H1 (cell line): ENCODE measurements around the gene MAS1L. TPM values are rescaled to one million over a fixed set of nuclear protein-coding genes. Genes with fewer than 3 reads are reported as not detected.

ENCODE experiments used
- CTCF ChIA-PET: fragments of 300-600 bp; sonication (Branson Sonifier 250); formaldehyde crosslinking; loops from one replicate; lab custom pipeline; 2021; ENCODE audit not compliant: partially characterized antibody; lab: Charles Lee
- POLR2A ChIA-PET: fragments of 300-600 bp; sonication (Branson Sonifier 250); formaldehyde crosslinking; loops from one replicate; lab custom pipeline; 2021; ENCODE audit warnings: inconsistent platforms; ENCODE audit not compliant: partially characterized antibody; lab: Charles Lee
- DNase-seq, 2 experiments: peaks; one replicate each; pipeline versions ENCODE4 v3.0.0 to v3.0.0-alpha.2; 2010 to 2022; ENCODE audit warnings: low spot score in 2 of 2, low read depth in 1 of 2, mixed read lengths in 1 of 2
- FAIRE-seq: peaks from 2 replicates; lab custom pipeline; 2011; peaks lifted over from hg19 to GRCh38; lab: Jason Lieb, UNC
- H2AFZ ChIP-seq: 2 replicates; pipeline ENCODE4 v1.8.1; 2012; ENCODE audit warnings: low read length, inconsistent platforms
- H2AK5ac ChIP-seq: 2 replicates; pipeline ENCODE4 v1.6.1; 2013; ENCODE audit warnings: low read depth, low read length
- H2BK120ac ChIP-seq: replicated peaks from 2 replicates; pipeline ENCODE3; 2013; ENCODE audit warnings: low read depth, low read length, inconsistent platforms
- H2BK12ac ChIP-seq: 2 replicates; pipeline ENCODE4 v1.6.1; 2013; ENCODE audit warnings: low read depth, low read length
- H2BK15ac ChIP-seq: 2 replicates; pipeline ENCODE4 v1.6.1; 2013; ENCODE audit warnings: low read length
- H2BK20ac ChIP-seq: 2 replicates; pipeline ENCODE4 v1.6.1; 2013; ENCODE audit warnings: low read length
- H2BK5ac ChIP-seq: 2 replicates; pipeline ENCODE4 v1.6.1; 2013; ENCODE audit warnings: low read depth, low read length
- H3K14ac ChIP-seq: 2 replicates; pipeline ENCODE4 v1.6.1; 2013; ENCODE audit warnings: inconsistent platforms; ENCODE audit not compliant: insufficient read length
- H3K18ac ChIP-seq: 2 replicates; pipeline ENCODE4 v1.6.1; 2013; ENCODE audit warnings: low read length; ENCODE audit errors: extremely low read depth
- H3K23ac ChIP-seq: 2 replicates; pipeline ENCODE4 v1.6.1; 2013; ENCODE audit warnings: inconsistent platforms; ENCODE audit not compliant: insufficient read length
- H3K23me2 ChIP-seq: 2 replicates; pipeline ENCODE4 v1.6.1; 2013; ENCODE audit warnings: low read depth, low read length
- H3K27ac ChIP-seq: 2 replicates; pipeline ENCODE4 v1.6.1; 2011; ENCODE audit warnings: low read depth, low read length, inconsistent platforms
- H3K27me3 ChIP-seq, 4 experiments: replicated peaks in 1 of 4; 1 replicate in 1 of 4; 2 replicates in 3 of 4; pipeline versions ENCODE4 v1.6.1 to v1.8.1; 2011 to 2013; ENCODE audit warnings: low read length in 3 of 4, mild to moderate bottlenecking in 3 of 4, inconsistent platforms in 2 of 4, mixed read lengths in 2 of 4, moderate library complexity in 1 of 4; ENCODE audit not compliant: control insufficient read depth in 3 of 4, insufficient read depth in 3 of 4; ENCODE audit errors: extremely low read depth in 1 of 4
- H3K36me3 ChIP-seq, 4 experiments: 2 replicates each; pipeline versions ENCODE4 v1.6.1 to v1.8.1; 2011 to 2013; ENCODE audit warnings: mild to moderate bottlenecking in 4 of 4, low read length in 3 of 4, moderate library complexity in 2 of 4, control low read depth in 1 of 4, inconsistent platforms in 1 of 4; ENCODE audit not compliant: insufficient read depth in 4 of 4, control insufficient read depth in 2 of 4
- H3K4ac ChIP-seq: replicated peaks from 2 replicates; pipeline ENCODE3; 2013; ENCODE audit warnings: low read length, low read depth, mixed read lengths, inconsistent platforms; ENCODE audit not compliant: insufficient read length
- H3K4me1 ChIP-seq, 4 experiments: replicated peaks in 1 of 4; 1 replicate in 1 of 4; 2 replicates in 3 of 4; pipeline versions ENCODE4 v1.6.1 to v1.8.1; 2011 to 2013; ENCODE audit warnings: low read length in 3 of 4, inconsistent platforms in 2 of 4, mixed read lengths in 1 of 4; ENCODE audit not compliant: insufficient read depth in 4 of 4, control insufficient read depth in 3 of 4
- H3K4me2 ChIP-seq, 2 experiments: 2 replicates each; pipeline versions ENCODE4 v1.6.1 to v1.8.1; 2011 to 2013; ENCODE audit warnings: low read depth in 2 of 2, low read length in 2 of 2, control low read depth in 1 of 2, inconsistent platforms in 1 of 2, mild to moderate bottlenecking in 1 of 2; ENCODE audit not compliant: insufficient read depth in 1 of 2
- H3K4me3 ChIP-seq, 4 experiments: fragments of 200-600, 300-600 bp in 1 of 4; sonication (generic), shearing (Covaris generic), sonication (Bioruptor Twin) in 1 of 4; 2 replicates each; pipeline versions ENCODE4 v1.5.1 to v1.8.1; 2011 to 2016; ENCODE audit warnings: low read length in 4 of 4, low read depth in 3 of 4, control low read depth in 2 of 4, inconsistent platforms in 2 of 4, mild to moderate bottlenecking in 2 of 4, mixed read lengths in 1 of 4, moderate library complexity in 1 of 4; ENCODE audit not compliant: insufficient read depth in 2 of 4; ENCODE audit errors: extremely low read depth in 1 of 4
- H3K56ac ChIP-seq: replicated peaks from 2 replicates; pipeline ENCODE3; 2013; ENCODE audit warnings: low read depth, mild to moderate bottlenecking, mixed read lengths, low read length, inconsistent platforms; ENCODE audit not compliant: insufficient read length
- H3K79me1 ChIP-seq: 2 replicates; pipeline ENCODE4 v1.6.1; 2013; ENCODE audit warnings: low read depth, low read length, control low read depth
- H3K79me2 ChIP-seq, 2 experiments: 2 replicates each; pipeline versions ENCODE4 v1.6.1 to v1.8.1; 2012 to 2013; ENCODE audit warnings: low read length in 2 of 2, mild to moderate bottlenecking in 2 of 2, inconsistent platforms in 1 of 2; ENCODE audit not compliant: insufficient read depth in 2 of 2, control insufficient read depth in 1 of 2
- H3K9ac ChIP-seq, 4 experiments: replicated peaks in 1 of 4; 1 replicate in 1 of 4; 2 replicates in 3 of 4; pipeline versions ENCODE4 v1.6.1 to v1.8.1; 2011 to 2013; ENCODE audit warnings: low read depth in 3 of 4, low read length in 3 of 4, control low read depth in 2 of 4, mild to moderate bottlenecking in 2 of 4, moderate library complexity in 2 of 4, inconsistent platforms in 1 of 4; ENCODE audit errors: extremely low read depth in 1 of 4
- H3K9me3 ChIP-seq, 2 experiments: 2 replicates each; pipeline versions ENCODE4 v1.6.1 to v1.8.1; 2012 to 2013; ENCODE audit warnings: mild to moderate bottlenecking in 2 of 2, moderate library complexity in 2 of 2, control low read depth in 1 of 2, inconsistent platforms in 1 of 2, low read depth in 1 of 2, low read length in 1 of 2, mixed read lengths in 1 of 2; ENCODE audit not compliant: insufficient read depth in 2 of 2
- H4K20me1 ChIP-seq, 2 experiments: replicated peaks in 1 of 2; 2 replicates each; pipeline versions ENCODE3 to v1.8.1; 2011 to 2013; ENCODE audit warnings: inconsistent platforms in 2 of 2, low read length in 2 of 2, mild to moderate bottlenecking in 1 of 2; ENCODE audit not compliant: insufficient read depth in 2 of 2, control insufficient read depth in 1 of 2
- H4K5ac ChIP-seq: 2 replicates; pipeline ENCODE4 v1.6.1; 2013; ENCODE audit warnings: low read length, low read depth, mixed read lengths, inconsistent platforms; ENCODE audit not compliant: insufficient read length
- H4K8ac ChIP-seq: 2 replicates; pipeline ENCODE4 v1.8.0; 2013; ENCODE audit warnings: mild to moderate bottlenecking, moderate library complexity, low read length, inconsistent platforms; ENCODE audit not compliant: insufficient read depth; ENCODE audit errors: extremely low read depth
- H4K91ac ChIP-seq: replicated peaks from 2 replicates; pipeline ENCODE3; 2013; ENCODE audit warnings: low read length, mixed read lengths, inconsistent platforms; ENCODE audit not compliant: insufficient read length
- WGBS, 2 experiments: shearing (Covaris generic) in 1 of 2; methylation state at CpG; one replicate each; pipeline versions ENCODE4 v1.1.6 to v1.1.7; 2013 to 2015; ENCODE audit warnings: low lambda C conversion rate in 2 of 2, mixed read lengths in 2 of 2, inconsistent platforms in 1 of 2, low coverage in 1 of 2, missing lambda C conversion rate in 1 of 2; ENCODE audit not compliant: insufficient replicate concordance in 2 of 2, insufficient coverage in 1 of 2, insufficient read length in 1 of 2; ENCODE audit errors: extremely low coverage in 1 of 2, missing lambda C conversion rate in 1 of 2; 5-methylcytosine and 5-hydroxymethylcytosine counted together
- polyA plus RNA-seq, 7 experiments: library from polyadenylated mRNA; depleted of rRNA in 3 of 7; stranded (reverse) in 5 of 7; unstranded in 2 of 7; fragments of >200 nt in 5 of 7; fragments of 200-250 nt in 2 of 7; gene quantifications; 1 replicate in 5 of 7; 2 replicates in 1 of 7; 4 replicates in 1 of 7; pipeline versions ENCODE4 v1.2.1 to v1.2.3, GENCODE V29; 2011 to 2013; ENCODE audit warnings: missing spikeins in 2 of 7, mixed read lengths in 2 of 7
- total RNA-seq: library from RNA; stranded (reverse); fragmentation: NEBNext Ultra II Directional; extraction: Animal tissue kit (Norgen Biotek cat#: 25700); gene quantifications from 2 replicates; pipeline ENCODE4 v1.2.1, GENCODE V29; 2021

Gene MAS1L
- total and polyA plus RNA-seq, 2 of the 8 experiments (the other 6 are each of a cell fraction or from before 2014, with no cell fraction given) = not detected

- Histone ChIP-seq H3K79me1 (no peaks in the 10 kb centered on the region), H4K5ac (no peak overlapping the region), H4K8ac (no peak overlapping the region), H2BK12ac (no peak overlapping the region), H3K9me3 (no peaks in the 10 kb centered on the region), H3K4me3 (no peak overlapping the region), H3K14ac (no peak overlapping the region), H3K79me2 (no peaks in the 10 kb centered on the region), H4K91ac (no peak overlapping the region), H3K4me2 (no peak overlapping the region), H2BK15ac (no peak overlapping the region), H3K36me3 (no peaks in the 10 kb centered on the region), H3K18ac (no peak overlapping the region), H3K9ac (no peak overlapping the region), H3K23me2 (no peaks in the 10 kb centered on the region), H3K4ac (no peak overlapping the region), H3K56ac (no peak overlapping the region), H3K23ac (no peak overlapping the region), H2BK120ac (no peak overlapping the region), H3K27ac (no peak overlapping the region), H2AFZ (no peak overlapping the region), H3K27me3 (no peaks in the 10 kb centered on the region; a peak in 1 of 7 replicates), H2AK5ac (no peak overlapping the region), H2BK20ac (no peak overlapping the region), H3K4me1 (no peaks in the 10 kb centered on the region; a peak in 1 of 7 replicates), H2BK5ac (no peak overlapping the region), H4K20me1 (no peaks in the 10 kb centered on the region)
- ChIA-PET POLR2A (no interaction called here), CTCF (interaction anchor here (0.6 to 1.8 kb wide), 2 partner anchors 7 to 16 kb away, joined by 4 to 6 read pairs; no protein-coding TSS in a partner anchor)
- DNase-seq = no peak
- FAIRE-seq = no peak
- 78% methylated on average over 5 of the region's 5 CpGs; no CpG with 5 or more reads in 1 of the 2 experiments for WGBS, 2 experiments
Measured at GRCh38 chr6:29461021-29461814, 26.5 kb downstream of the MAS1L start.
